CD4-positive, alpha-beta T cell (primary cell): ENCODE data around the gene ADGRD2. TPM values are rescaled to one million over a fixed set of nuclear protein-coding genes. Genes with fewer than 3 reads are reported as not detected.

Experiments used
- ATAC-seq: fragments of 200-7000 bp; cut with Tn5 transposase; one replicate; pipeline ENCODE4 v1.10.0; 2022; ENCODE audit warnings: mild to moderate bottlenecking; ENCODE audit not compliant: poor library complexity
- CTCF ChIA-PET: fragments of 350-600 bp; sonication (Branson Sonifier 250); formaldehyde crosslinking; loops from one replicate; lab custom pipeline; 2021; ENCODE audit warnings: antibody characterized with exemption, inconsistent platforms; lab: Charles Lee
- POLR2A ChIA-PET: fragments of 350-600 bp; sonication (Branson Sonifier 250); formaldehyde crosslinking; loops from one replicate; lab custom pipeline; 2021; ENCODE audit warnings: antibody characterized with exemption, inconsistent platforms; lab: Charles Lee
- DNase-seq, 14 experiments: peaks; one replicate each; pipeline ENCODE4 v3.0.0-alpha.2; 2013 to 2020; ENCODE audit warnings: mixed read lengths in 2 of 14
- H3K27ac ChIP-seq, 2 donors: one replicate each; pipeline versions ENCODE4 v1.5.1 to v1.7.0; 2013; ENCODE audit warnings: low read length in 2 of 2, low read depth in 1 of 2, mild to moderate bottlenecking in 1 of 2
- H3K27me3 ChIP-seq, 2 experiments: 1 replicate in 1 of 2; 2 replicates in 1 of 2; pipeline versions ENCODE4 v1.6.1 to v1.7.0; 2013; ENCODE audit warnings: low read length in 2 of 2, control low read depth in 1 of 2, mild to moderate bottlenecking in 1 of 2, moderate library complexity in 1 of 2; ENCODE audit not compliant: insufficient read depth in 2 of 2, control insufficient read depth in 1 of 2
- H3K36me3 ChIP-seq: one replicate; pipeline ENCODE4 v1.6.1; 2013; ENCODE audit warnings: low read length, control low read depth; ENCODE audit not compliant: insufficient read depth
- H3K4me1 ChIP-seq: one replicate; pipeline ENCODE4 v1.6.1; 2013; ENCODE audit warnings: low read length, control low read depth; ENCODE audit not compliant: insufficient read depth
- H3K4me3 ChIP-seq: one replicate; pipeline ENCODE4 v1.5.1; 2013; ENCODE audit warnings: mild to moderate bottlenecking, low read length, moderate library complexity
- H3K9me3 ChIP-seq, 2 experiments: 1 replicate in 1 of 2; 2 replicates in 1 of 2; pipeline versions ENCODE4 v1.6.1 to v1.7.0; 2013; ENCODE audit warnings: low read length in 2 of 2, mild to moderate bottlenecking in 2 of 2, control low read depth in 1 of 2, moderate library complexity in 1 of 2; ENCODE audit not compliant: control insufficient read depth in 1 of 2, insufficient read depth in 1 of 2
- H3K27ac Mint-ChIP-seq: one replicate; pipeline ENCODE4 v1.8.0; 2020; ENCODE audit warnings: mixed read lengths
- H3K27me3 Mint-ChIP-seq: one replicate; pipeline ENCODE4 v1.8.0; 2021; ENCODE audit warnings: mixed read lengths
- H3K36me3 Mint-ChIP-seq: one replicate; pipeline ENCODE4 v1.8.0; 2021; ENCODE audit warnings: low read depth, mixed read lengths
- H3K4me1 Mint-ChIP-seq: one replicate; pipeline ENCODE4 v1.8.0; 2021; ENCODE audit warnings: low read depth, mixed read lengths
- H3K4me3 Mint-ChIP-seq: one replicate; pipeline ENCODE4 v1.8.0; 2020; ENCODE audit warnings: mild to moderate bottlenecking, mixed read lengths
- H3K9me3 Mint-ChIP-seq: one replicate; pipeline ENCODE4 v1.8.0; 2020; ENCODE audit warnings: mixed read lengths
- CTCF ChIP-seq: fragments of 200-600 bp; IDR thresholded peaks from one replicate; pipeline ENCODE4 v1.8.0; 2022; ENCODE audit warnings: antibody characterized with exemption, mild to moderate bottlenecking
- intact Hi-C, 2 experiments: fragments of 100-400 bp; cut with DNase I in 1 of 2; cut with micrococcal nuclease in 1 of 2; formaldehyde crosslinking; loops; one replicate each; pipeline versions ENCODE4 v1.15.1 to v1.9.0; 2023 to 2025; cut with DNase I, micrococcal nuclease
- total RNA-seq, 174 experiments: library from RNA in 2 of 174; stranded (reverse) in 2 of 174; gene quantifications; one replicate each; pipeline ENCODE4 v1.2.3 and lab custom pipeline; 2021 to 2026

Gene ADGRD2
- total RNA-seq, 2 experiments from 2014 or later, result not detected

GRCh38 chr9:124470306-124470705 lies 20.1 kb downstream of the ADGRD2 start:
- Mint-ChIP-seq H3K4me3 (no peak overlapping the region), H3K9me3 (no peaks in the 10 kb centered on the region), H3K36me3 (no peaks in the 10 kb centered on the region), H3K4me1 (no peaks in the 10 kb centered on the region), H3K27me3 (peaks cover 17% of the 10 kb centered on the region), H3K27ac (no peak overlapping the region)
- CTCF ChIA-PET, result no interaction called here
- Histone ChIP-seq H3K4me3 (no peak overlapping the region), H3K9me3 (no peaks in the 10 kb centered on the region), H3K36me3 (no peaks in the 10 kb centered on the region), H3K27me3 (no peaks in the 10 kb centered on the region), H3K4me1 (no peaks in the 10 kb centered on the region), H3K27ac (no peak overlapping the region)
- intact Hi-C loops, result no loop called here
- no peak for ATAC-seq
- DNase-seq, result no peak
- POLR2A ChIA-PET, result no interaction called here
- TF ChIP-seq CTCF, result no peak

- Mint-ChIP-seq H3K27me3 (peaks cover 18% of the 10 kb centered on the region), H3K9me3 (no peaks in the 10 kb centered on the region), H3K4me1 (no peaks in the 10 kb centered on the region), H3K4me3 (no peak overlapping the region), H3K36me3 (no peaks in the 10 kb centered on the region), H3K27ac (no peak overlapping the region)
- no peak overlapping the region for H3K27ac ChIP-seq
- no peak overlapping the region for H3K4me3 ChIP-seq
- H3K27me3 ChIP-seq, result peaks cover 0 to under 1% of the 10 kb centered on the region in 2 experiments
- DNase-seq (no peak), ATAC-seq (no peak)
- intact Hi-C loops, result no loop called here
- no peaks in the 10 kb centered on the region for H3K9me3 ChIP-seq
- ChIA-PET CTCF (no interaction called here), POLR2A (no interaction called here)
- TF ChIP-seq CTCF, result no peak
- H3K36me3 ChIP-seq, result no peaks in the 10 kb centered on the region
- H3K4me1 ChIP-seq, result no peaks in the 10 kb centered on the region
Measured at GRCh38 chr9:124470726-124471125, 20.5 kb downstream of the ADGRD2 start.

GRCh38 chr9:124471761-124472160 lies 21.5 kb downstream of the ADGRD2 start:
- intact Hi-C loops, result no loop called here
- Histone ChIP-seq H3K36me3 (no peaks in the 10 kb centered on the region), H3K27me3 (peaks cover 6 to 11% of the 10 kb centered on the region in 2 experiments), H3K9me3 (no peaks in the 10 kb centered on the region), H3K27ac (no peak overlapping the region), H3K4me1 (no peaks in the 10 kb centered on the region), H3K4me3 (no peak overlapping the region)
- Mint-ChIP-seq H3K36me3 (no peaks in the 10 kb centered on the region), H3K27me3 (peaks cover 18% of the 10 kb centered on the region), H3K4me3 (no peak overlapping the region), H3K27ac (no peak overlapping the region), H3K9me3 (no peaks in the 10 kb centered on the region), H3K4me1 (no peaks in the 10 kb centered on the region)
- TF ChIP-seq CTCF, result no peak
- no peak for DNase-seq
- POLR2A ChIA-PET, result no interaction called here
- CTCF ChIA-PET, result interaction anchor here (0.6 kb wide), 1 partner anchor 276 kb away, joined by 3 read pairs; no protein-coding TSS in a partner anchor
- no peak for ATAC-seq
